Lung (tissue), 12 donors: ENCODE data around the gene NIPAL3. TPM values are rescaled to one million over a fixed set of nuclear protein-coding genes. Genes with fewer than 3 reads are reported as not detected.

Experiments used
- ATAC-seq: fragments of 200-7000 bp; cut with Tn5 transposase; one replicate; pipeline ENCODE4 v1.9.1; 2020; ENCODE audit warnings: moderate number of reproducible peaks; ENCODE audit not compliant: insufficient read depth, low FRiP score
- DNase-seq, 3 donors: peaks; one replicate each; pipeline ENCODE4 v3.0.0-alpha.2; 2013 to 2017
- H3K27ac ChIP-seq, 2 donors: one replicate each; pipeline ENCODE4 v1.5.1; 2013; ENCODE audit warnings: mild to moderate bottlenecking in 2 of 2, moderate library complexity in 2 of 2, control low read depth in 1 of 2, inconsistent platforms in 1 of 2, low read depth in 1 of 2, low read length in 1 of 2
- H3K27me3 ChIP-seq, 3 donors: one replicate each; pipeline ENCODE4 v1.5.1; 2013; ENCODE audit warnings: low read length in 2 of 3; ENCODE audit not compliant: control insufficient read depth in 3 of 3, insufficient read depth in 3 of 3
- H3K36me3 ChIP-seq, 4 donors: one replicate each; pipeline ENCODE4 v1.5.1; 2013; ENCODE audit warnings: low read length in 4 of 4, mild to moderate bottlenecking in 1 of 4, moderate library complexity in 1 of 4; ENCODE audit not compliant: control insufficient read depth in 4 of 4, insufficient read depth in 4 of 4
- H3K4me1 ChIP-seq, 5 donors: one replicate each; pipeline ENCODE4 v1.5.1; 2013; ENCODE audit warnings: low read length in 5 of 5, mild to moderate bottlenecking in 2 of 5, moderate library complexity in 1 of 5; ENCODE audit not compliant: control insufficient read depth in 5 of 5, insufficient read depth in 5 of 5
- H3K4me3 ChIP-seq: one replicate; pipeline ENCODE4 v1.5.1; 2013; ENCODE audit warnings: mild to moderate bottlenecking, control low read depth, moderate library complexity
- H3K9ac ChIP-seq, 2 donors: one replicate each; pipeline ENCODE4 v1.5.1; 2013; ENCODE audit warnings: low read length in 2 of 2, control low read depth in 1 of 2; ENCODE audit not compliant: insufficient read depth in 1 of 2
- H3K9me3 ChIP-seq, 4 donors: one replicate each; pipeline ENCODE4 v1.5.1; 2013; ENCODE audit warnings: low read length in 3 of 4, mild to moderate bottlenecking in 1 of 4, moderate library complexity in 1 of 4; ENCODE audit not compliant: control insufficient read depth in 4 of 4, insufficient read depth in 3 of 4
- WGBS, 2 donors: extraction: QIAGEN DNeasy Blood & Tissue Kit; methylation state at CpG; one replicate each; pipeline ENCODE4 v1.1.7; 2013; 5-methylcytosine and 5-hydroxymethylcytosine counted together
- polyA plus RNA-seq, 2 donors: library from polyadenylated mRNA; stranded (reverse); fragments of 200-250 nt; gene quantifications; one replicate each; pipeline ENCODE4 v1.2.1, GENCODE V29; 2013
- total RNA-seq, 2 donors: library from RNA; depleted of rRNA in 1 of 2; stranded (reverse); fragments of >200 nt in 1 of 2; gene quantifications; one replicate each; pipeline ENCODE4 v1.2.1, GENCODE V29; 2014 to 2021
- TF ChIP-seq, protein P1 (sequence below): IDR thresholded peaks from 2 replicates; pipeline ENCODE4 v1.5.1; 2012; ENCODE audit warnings: mild to moderate bottlenecking; ENCODE audit errors: control extremely low read depth, extremely low read depth
- donor health status: control.
- donor health status: control.
- donor health status: Bipolar disorder and iron deficiency.
- donor health status: healthy.
- donor health status: DM: yes; HTN: yes; CAD: no.

Gene NIPAL3
- total and polyA plus RNA-seq, 4 donors = 11.9 to 31.8 (median 19.8) TPM

- WGBS, 2 donors = 69 to 83% methylated on average over 4 of the region's 4 CpGs
- no peaks in the 10 kb centered on the region for H3K36me3 ChIP-seq
These were observed 22.5 kb upstream of the NIPAL3 start for GRCh38 chr1:24392982-24393650.

DNA sequence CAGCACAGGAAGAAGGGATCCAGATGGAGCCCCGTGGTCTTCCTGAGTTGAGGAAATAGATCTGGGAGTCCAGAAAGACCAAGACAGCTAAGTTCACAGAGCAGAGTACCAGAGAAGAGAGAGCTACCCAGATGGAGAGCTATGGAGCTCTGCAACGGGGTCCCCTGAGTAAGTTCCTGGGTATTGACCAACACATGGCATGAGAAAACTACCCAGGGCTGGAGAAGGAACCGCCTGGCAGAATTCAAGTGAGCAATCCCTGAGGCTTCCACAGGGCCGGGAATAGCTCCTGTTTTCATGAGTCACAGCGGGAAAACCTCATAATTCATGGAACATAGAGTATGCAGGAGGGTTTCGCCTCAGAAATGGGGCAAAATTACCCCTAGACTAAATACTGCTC is 21.7 kb upstream of the NIPAL3 start:
- Histone ChIP-seq H3K36me3 (no peaks in the 10 kb centered on the region), H3K27me3 (no peaks in the 10 kb centered on the region), H3K9ac (no peak overlapping the region), H3K4me1 (peaks cover 0 to 5% (median 0%) of the 10 kb centered on the region in 5 donors), H3K9me3 (no peaks in the 10 kb centered on the region), H3K4me3 (no peak overlapping the region), H3K27ac (no peak overlapping the region)
- DNase-seq (no peak), ATAC-seq (no peak)
- 70 to 82% methylated on average over 6 of the region's 6 CpGs for WGBS, 2 donors
- TF ChIP-seq, protein P1, sequence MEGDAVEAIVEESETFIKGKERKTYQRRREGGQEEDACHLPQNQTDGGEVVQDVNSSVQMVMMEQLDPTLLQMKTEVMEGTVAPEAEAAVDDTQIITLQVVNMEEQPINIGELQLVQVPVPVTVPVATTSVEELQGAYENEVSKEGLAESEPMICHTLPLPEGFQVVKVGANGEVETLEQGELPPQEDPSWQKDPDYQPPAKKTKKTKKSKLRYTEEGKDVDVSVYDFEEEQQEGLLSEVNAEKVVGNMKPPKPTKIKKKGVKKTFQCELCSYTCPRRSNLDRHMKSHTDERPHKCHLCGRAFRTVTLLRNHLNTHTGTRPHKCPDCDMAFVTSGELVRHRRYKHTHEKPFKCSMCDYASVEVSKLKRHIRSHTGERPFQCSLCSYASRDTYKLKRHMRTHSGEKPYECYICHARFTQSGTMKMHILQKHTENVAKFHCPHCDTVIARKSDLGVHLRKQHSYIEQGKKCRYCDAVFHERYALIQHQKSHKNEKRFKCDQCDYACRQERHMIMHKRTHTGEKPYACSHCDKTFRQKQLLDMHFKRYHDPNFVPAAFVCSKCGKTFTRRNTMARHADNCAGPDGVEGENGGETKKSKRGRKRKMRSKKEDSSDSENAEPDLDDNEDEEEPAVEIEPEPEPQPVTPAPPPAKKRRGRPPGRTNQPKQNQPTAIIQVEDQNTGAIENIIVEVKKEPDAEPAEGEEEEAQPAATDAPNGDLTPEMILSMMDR = no peak

More at GRCh38 chr1:24392982-24393650, 22.5 kb upstream of the NIPAL3 start:
- no peak for ATAC-seq
- Histone ChIP-seq H3K27ac (peak overlapping the region in 1 of 2 donors; percentile 45), H3K9ac (no peak overlapping the region), H3K4me3 (no peak overlapping the region), H3K27me3 (no peaks in the 10 kb centered on the region), H3K9me3 (no peaks in the 10 kb centered on the region), H3K4me1 (peaks cover 0 to 6% (median 0%) of the 10 kb centered on the region in 5 donors)
- DNase-seq = no peak
- TF ChIP-seq, protein P1 = no peak

GRCh38 chr1:24400065-24400464 is 15.5 kb upstream of the NIPAL3 start:
- 42 to 69% methylated on average over 1 of the region's 1 CpG for WGBS, 2 donors
- H3K4me1 ChIP-seq = no peaks in the 10 kb centered on the region
- no peak for ATAC-seq

More at GRCh38 chr1:24400065-24400464, 15.5 kb upstream of the NIPAL3 start:
- Histone ChIP-seq H3K4me3 (no peak overlapping the region), H3K36me3 (peaks cover 0 to 5% (median 2%) of the 10 kb centered on the region in 4 donors), H3K27ac (no peak overlapping the region), H3K9me3 (no peaks in the 10 kb centered on the region), H3K27me3 (no peaks in the 10 kb centered on the region), H3K9ac (no peak overlapping the region)
- TF ChIP-seq, protein P1 = no peak
- no peak for DNase-seq
